Measurements from ENCODE around the gene VEGFA. TPM values are rescaled to one million over a fixed set of nuclear protein-coding genes. Genes with fewer than 3 reads are reported as not detected.

VEGFA gene
- total RNA-seq, 1 experiment from 2014 or later, result 174 TPM

DNA sequence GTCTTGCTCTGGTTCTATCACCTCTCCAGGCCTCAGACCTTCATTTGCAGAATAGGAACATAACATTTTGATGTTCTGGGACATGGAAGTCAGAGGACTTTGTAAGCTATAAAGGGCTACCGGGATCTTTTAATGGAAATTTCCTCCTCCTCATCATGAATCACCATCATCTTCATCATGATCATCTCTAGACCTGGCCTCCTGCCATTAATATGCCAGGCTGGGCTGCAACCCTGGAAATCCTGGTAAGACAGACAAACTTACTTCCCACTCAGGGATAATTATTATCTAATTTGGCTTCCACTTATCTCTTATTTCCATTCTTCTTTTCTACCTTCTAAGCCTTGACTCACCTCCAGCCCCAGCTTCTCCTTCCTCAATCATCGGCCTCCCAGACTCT lies 41.4 kb upstream of the VEGFA start:
- Histone ChIP-seq H3K36me3 (ENCODE audit: control insufficient read depth, insufficient read depth, low read length) (no peaks in the 10 kb centered on the region), H3K4me3 (ENCODE audit: low read depth, low read length) (no peak overlapping the region), H3K4me1 (no peaks in the 10 kb centered on the region), H3K27me3 (replicated peaks; ENCODE audit: control insufficient read depth, insufficient read depth, low read length) (no peaks in the 10 kb centered on the region), H3K9me3 (peaks cover 12% of the 10 kb centered on the region)
- ChIA-PET POLR2A (no interaction called here), CTCF (no interaction called here)
- Mint-ChIP-seq H3K4me3 (ENCODE audit: unreplicated experiment) (no peak overlapping the region), H3K36me3 (ENCODE audit: insufficient read depth, unreplicated experiment) (no peaks in the 10 kb centered on the region), H3K27ac (ENCODE audit: unreplicated experiment) (no peak overlapping the region), H3K27me3 (ENCODE audit: insufficient read depth, unreplicated experiment) (no peaks in the 10 kb centered on the region), H3K9me3 (ENCODE audit: unreplicated experiment) (peaks cover 20% of the 10 kb centered on the region), H3K4me1 (ENCODE audit: low read depth, unreplicated experiment) (no peaks in the 10 kb centered on the region)
- intact Hi-C loops (cut with micrococcal nuclease; ENCODE audit: unreplicated experiment), result no loop called here
- no TSS peak for BruUV-seq (replicated peaks)
- TF ChIP-seq, protein P1, sequence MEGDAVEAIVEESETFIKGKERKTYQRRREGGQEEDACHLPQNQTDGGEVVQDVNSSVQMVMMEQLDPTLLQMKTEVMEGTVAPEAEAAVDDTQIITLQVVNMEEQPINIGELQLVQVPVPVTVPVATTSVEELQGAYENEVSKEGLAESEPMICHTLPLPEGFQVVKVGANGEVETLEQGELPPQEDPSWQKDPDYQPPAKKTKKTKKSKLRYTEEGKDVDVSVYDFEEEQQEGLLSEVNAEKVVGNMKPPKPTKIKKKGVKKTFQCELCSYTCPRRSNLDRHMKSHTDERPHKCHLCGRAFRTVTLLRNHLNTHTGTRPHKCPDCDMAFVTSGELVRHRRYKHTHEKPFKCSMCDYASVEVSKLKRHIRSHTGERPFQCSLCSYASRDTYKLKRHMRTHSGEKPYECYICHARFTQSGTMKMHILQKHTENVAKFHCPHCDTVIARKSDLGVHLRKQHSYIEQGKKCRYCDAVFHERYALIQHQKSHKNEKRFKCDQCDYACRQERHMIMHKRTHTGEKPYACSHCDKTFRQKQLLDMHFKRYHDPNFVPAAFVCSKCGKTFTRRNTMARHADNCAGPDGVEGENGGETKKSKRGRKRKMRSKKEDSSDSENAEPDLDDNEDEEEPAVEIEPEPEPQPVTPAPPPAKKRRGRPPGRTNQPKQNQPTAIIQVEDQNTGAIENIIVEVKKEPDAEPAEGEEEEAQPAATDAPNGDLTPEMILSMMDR (IDR thresholded peaks at IDR 0.05; ENCODE audit: insufficient read depth in 1 of 2, low read depth in 1 of 2, low read length in 1 of 2, severe bottlenecking in 1 of 2, unreplicated experiment in 1 of 2), result no peak
- no peak for DNase-seq

DNA sequence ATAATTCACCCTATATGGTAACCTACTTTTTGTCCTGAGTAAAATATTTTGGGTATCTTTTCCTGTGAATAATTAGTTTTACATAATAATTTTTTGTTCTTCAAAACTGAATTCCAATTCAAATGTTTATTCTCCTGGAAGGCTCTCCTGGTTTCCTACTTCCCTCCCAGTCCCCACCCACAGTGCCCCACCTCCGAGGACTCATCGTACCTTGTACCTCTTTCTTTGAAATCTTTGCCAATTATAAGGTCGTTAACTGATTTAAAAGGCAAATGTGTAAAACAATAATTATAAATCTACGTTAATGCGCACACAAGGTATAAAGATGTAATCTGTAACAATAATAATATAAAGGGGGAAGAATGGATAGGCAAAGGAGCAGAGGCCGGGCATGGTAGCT lies 40.5 kb upstream of the VEGFA start:
- H3K27ac Mint-ChIP-seq (ENCODE audit: unreplicated experiment), result no peak overlapping the region
- POLR2A ChIA-PET, result no interaction called here

DNA sequence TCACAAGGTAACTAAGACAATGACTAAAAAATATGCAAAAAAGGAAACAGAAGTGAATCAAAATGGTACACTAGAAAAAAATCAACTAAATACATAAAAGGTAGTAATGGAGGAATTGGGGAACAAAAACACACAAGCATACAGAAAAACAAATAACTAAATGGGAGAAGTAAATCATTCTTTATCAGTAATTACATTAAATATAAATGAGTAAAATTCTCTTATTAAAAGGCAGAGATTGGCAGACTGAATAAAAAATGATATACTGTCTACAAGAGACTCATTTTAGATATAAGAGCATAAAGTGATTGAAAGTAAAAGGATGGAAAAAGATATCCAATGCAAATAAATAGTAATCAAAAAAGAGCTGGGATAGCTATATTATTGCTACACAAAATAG lies 39.4 kb upstream of the VEGFA start:
- H3K9me3 Mint-ChIP-seq (ENCODE audit: unreplicated experiment), result peaks cover 20% of the 10 kb centered on the region
- DNase-seq, result no peak
- intact Hi-C loops (cut with micrococcal nuclease; ENCODE audit: unreplicated experiment), result no loop called here
- no peaks in the 10 kb centered on the region for H3K4me1 ChIP-seq
- H3K27ac Mint-ChIP-seq (ENCODE audit: unreplicated experiment), result no peak overlapping the region
- POLR2A ChIA-PET, result no interaction called here
- H3K36me3 Mint-ChIP-seq (ENCODE audit: insufficient read depth, unreplicated experiment), result no peaks in the 10 kb centered on the region
- H3K27me3 ChIP-seq (replicated peaks; ENCODE audit: control insufficient read depth, insufficient read depth, low read length), result no peaks in the 10 kb centered on the region
- no peak overlapping the region for H3K4me3 ChIP-seq (ENCODE audit: low read depth, low read length)
- peaks cover 12% of the 10 kb centered on the region for H3K9me3 ChIP-seq
- H3K4me1 Mint-ChIP-seq (ENCODE audit: low read depth, unreplicated experiment), result no peaks in the 10 kb centered on the region
- TF ChIP-seq, protein P1 (IDR thresholded peaks at IDR 0.05; ENCODE audit: insufficient read depth in 1 of 2, low read depth in 1 of 2, low read length in 1 of 2, severe bottlenecking in 1 of 2, unreplicated experiment in 1 of 2), result no peak
- CTCF ChIA-PET, result no interaction called here
- no peaks in the 10 kb centered on the region for H3K27me3 Mint-ChIP-seq (ENCODE audit: insufficient read depth, unreplicated experiment)
- no TSS peak for BruUV-seq (replicated peaks)
- no peak overlapping the region for H3K4me3 Mint-ChIP-seq (ENCODE audit: unreplicated experiment)
- H3K36me3 ChIP-seq (ENCODE audit: control insufficient read depth, insufficient read depth, low read length), result no peaks in the 10 kb centered on the region

More for the DNA sequence above, 40.5 kb upstream of the VEGFA start:
- no peak for DNase-seq
- CTCF ChIA-PET, result no interaction called here
- Histone ChIP-seq H3K36me3 (ENCODE audit: control insufficient read depth, insufficient read depth, low read length) (no peaks in the 10 kb centered on the region), H3K27me3 (replicated peaks; ENCODE audit: control insufficient read depth, insufficient read depth, low read length) (no peaks in the 10 kb centered on the region), H3K4me1 (no peaks in the 10 kb centered on the region), H3K9me3 (peaks cover 12% of the 10 kb centered on the region), H3K4me3 (ENCODE audit: low read depth, low read length) (no peak overlapping the region)
- peaks cover 20% of the 10 kb centered on the region for H3K9me3 Mint-ChIP-seq (ENCODE audit: unreplicated experiment)
- no peaks in the 10 kb centered on the region for H3K27me3 Mint-ChIP-seq (ENCODE audit: insufficient read depth, unreplicated experiment)
- no TSS peak for BruUV-seq (replicated peaks)
- no peaks in the 10 kb centered on the region for H3K4me1 Mint-ChIP-seq (ENCODE audit: low read depth, unreplicated experiment)
- TF ChIP-seq, protein P1 (IDR thresholded peaks at IDR 0.05; ENCODE audit: insufficient read depth in 1 of 2, low read depth in 1 of 2, low read length in 1 of 2, severe bottlenecking in 1 of 2, unreplicated experiment in 1 of 2), result no peak
- H3K4me3 Mint-ChIP-seq (ENCODE audit: unreplicated experiment), result no peak overlapping the region
- intact Hi-C loops (cut with micrococcal nuclease; ENCODE audit: unreplicated experiment), result no loop called here
- no peaks in the 10 kb centered on the region for H3K36me3 Mint-ChIP-seq (ENCODE audit: insufficient read depth, unreplicated experiment)

All from Caco-2 (cell line).